HepG2 (cell line): ENCODE data around the gene RBPJ. TPM values are rescaled to one million over a fixed set of nuclear protein-coding genes. Genes with fewer than 3 reads are reported as not detected.

Source experiments
- DZIP1 ChIP-seq: sonication (generic); formaldehyde crosslinking; IDR thresholded peaks from 2 replicates; pipeline ENCODE4 v1.5.0; 2020; ENCODE audit warnings: mild to moderate bottlenecking, missing genetic modification reagents
- E2F1 ChIP-seq: sonication (generic); formaldehyde crosslinking; IDR thresholded peaks from 2 replicates; pipeline ENCODE4 v1.5.0; 2020; ENCODE audit warnings: missing genetic modification reagents
- HNF1B ChIP-seq: sonication (generic); formaldehyde crosslinking; IDR thresholded peaks from 2 replicates; pipeline ENCODE4 v1.5.1; 2020; ENCODE audit warnings: mild to moderate bottlenecking, moderate library complexity, missing genetic modification reagents
- HOXA5 ChIP-seq: sonication (generic); formaldehyde crosslinking; IDR thresholded peaks from 2 replicates; pipeline ENCODE4 v1.4.0; 2020; ENCODE audit warnings: missing genetic modification reagents
- KLF13 ChIP-seq: sonication (generic); formaldehyde crosslinking; IDR thresholded peaks from 2 replicates; pipeline ENCODE4 v1.4.0; 2020; ENCODE audit warnings: mild to moderate bottlenecking, missing genetic modification reagents
- NR2F1 ChIP-seq, 2 experiments: fragments of 450-650 bp in 1 of 2; formaldehyde crosslinking in 1 of 2; IDR thresholded peaks; 2 replicates each; pipeline versions ENCODE4 v1.5.0 to v1.6.1; 2016 to 2020; ENCODE audit warnings: mild to moderate bottlenecking in 1 of 2, missing compliant biosample characterization in 1 of 2, missing genetic modification reagents in 1 of 2, moderate library complexity in 1 of 2
- PHF5A ChIP-seq: IDR thresholded peaks from one replicate; pipeline ENCODE4 v1.6.1; 2018; ENCODE audit warnings: low read depth, missing genetic modification reagents; ENCODE audit not compliant: unreplicated experiment
- RFX1 ChIP-seq: fragments of 450-650 bp; IDR thresholded peaks from 2 replicates; pipeline ENCODE4 v1.6.1; 2017
- SAP130 ChIP-seq: IDR thresholded peaks from 2 replicates; pipeline ENCODE4 v1.6.1; 2016; ENCODE audit warnings: low read depth
- SOX13 ChIP-seq, 3 experiments: fragments of 450-650 bp in 1 of 3; sonication (generic) in 1 of 3; formaldehyde crosslinking in 1 of 3; IDR thresholded peaks in 2 of 3; conservative IDR thresholded peaks in 1 of 3; 2 replicates each; pipeline versions ENCODE4 v1.5.0 to v1.6.1; 2016 to 2020; ENCODE audit warnings: antibody characterized with exemption in 1 of 3, mild to moderate bottlenecking in 1 of 3, missing compliant biosample characterization in 1 of 3, missing genetic modification reagents in 1 of 3, moderate library complexity in 1 of 3
- SOX6 ChIP-seq, 2 experiments: fragments of 450-650 bp in 1 of 2; sonication (generic) in 1 of 2; formaldehyde crosslinking in 1 of 2; IDR thresholded peaks; 2 replicates each; pipeline versions ENCODE4 v1.4.0 to v1.6.1; 2017 to 2020; ENCODE audit warnings: antibody characterized with exemption in 1 of 2, mild to moderate bottlenecking in 1 of 2, missing genetic modification reagents in 1 of 2
- SP1 ChIP-seq, 2 experiments: fragments of 450-650 bp in 1 of 2; sonication (generic) in 1 of 2; formaldehyde crosslinking in 1 of 2; IDR thresholded peaks; 2 replicates each; pipeline versions ENCODE4 v1.4.0 to v1.6.1; 2016 to 2020; ENCODE audit warnings: missing genetic modification reagents in 1 of 2
- ZBTB44 ChIP-seq: sonication (generic); formaldehyde crosslinking; IDR thresholded peaks from 2 replicates; pipeline ENCODE4 v1.4.0; 2020; ENCODE audit warnings: missing genetic modification reagents
- ZNF333 ChIP-seq: sonication (generic); formaldehyde crosslinking; IDR thresholded peaks from 2 replicates; pipeline ENCODE4 v1.4.0; 2020; ENCODE audit warnings: mild to moderate bottlenecking, missing genetic modification reagents, borderline replicate concordance
- ZNF34 ChIP-seq: sonication (generic); formaldehyde crosslinking; IDR thresholded peaks from 2 replicates; pipeline ENCODE4 v1.4.0; 2020; ENCODE audit warnings: mild to moderate bottlenecking, missing genetic modification reagents, borderline replicate concordance
- ZNF354B ChIP-seq: sonication (generic); formaldehyde crosslinking; IDR thresholded peaks from 2 replicates; pipeline ENCODE4 v1.8.0; 2022; ENCODE audit warnings: mild to moderate bottlenecking, missing genetic modification reagents
- ZNF382 ChIP-seq: sonication (generic); formaldehyde crosslinking; IDR thresholded peaks from 2 replicates; pipeline ENCODE4 v1.5.0; 2020; ENCODE audit warnings: missing genetic modification reagents, mild to moderate bottlenecking, borderline replicate concordance
- ZNF546 ChIP-seq: sonication (generic); formaldehyde crosslinking; conservative IDR thresholded peaks from 2 replicates; pipeline ENCODE4 v1.8.1; 2023; ENCODE audit warnings: mild to moderate bottlenecking, missing genetic modification reagents
- ZNF564 ChIP-seq: sonication (generic); formaldehyde crosslinking; IDR thresholded peaks from 2 replicates; pipeline ENCODE4 v1.8.1; 2023; ENCODE audit warnings: mild to moderate bottlenecking, missing genetic modification reagents
- ZNF567 ChIP-seq: sonication (generic); formaldehyde crosslinking; IDR thresholded peaks from 2 replicates; pipeline ENCODE4 v1.8.1; 2023; ENCODE audit warnings: mild to moderate bottlenecking, missing genetic modification reagents, borderline replicate concordance
- ZNF703 ChIP-seq: sonication (generic); formaldehyde crosslinking; IDR thresholded peaks from 2 replicates; pipeline ENCODE4 v1.5.1; 2020; ENCODE audit warnings: missing genetic modification reagents, mild to moderate bottlenecking, moderate library complexity, borderline replicate concordance
- ZNF777 ChIP-seq: sonication (generic); formaldehyde crosslinking; IDR thresholded peaks from 2 replicates; pipeline ENCODE4 v1.4.0; 2020; ENCODE audit warnings: missing genetic modification reagents
- ZSCAN21 ChIP-seq: sonication (generic); formaldehyde crosslinking; IDR thresholded peaks from 2 replicates; pipeline ENCODE4 v1.8.0; 2022; ENCODE audit warnings: mild to moderate bottlenecking, missing genetic modification reagents, moderate library complexity, borderline replicate concordance
- polyA plus RNA-seq, 8 experiments: library from polyadenylated mRNA; depleted of rRNA in 3 of 8; stranded (reverse) in 7 of 8; unstranded in 1 of 8; fragments of >200 nt; fragmentation: Illumina TruSeq in 4 of 8; extraction: Trizol in 4 of 8; gene quantifications; 2 replicates each; pipeline versions ENCODE4 v1.2.1 to v1.2.3, GENCODE V29; 2011 to 2016; ENCODE audit warnings: low read depth in 4 of 8, missing spikeins in 1 of 8, mixed read lengths in 1 of 8; ENCODE audit not compliant: insufficient read depth in 1 of 8
- total RNA-seq, 5 experiments: library from RNA; depleted of rRNA; stranded (reverse); fragments of >200 nt; fragmentation: Illumina TruSeq; extraction: Trizol; gene quantifications; 2 replicates each; pipeline ENCODE4 v1.2.3, GENCODE V29; 2016; ENCODE audit warnings: low read depth in 1 of 5

The RBPJ gene
- total and polyA plus RNA-seq, 2 of the 13 experiments (the other 11 are each of a cell fraction or from before 2014, with no cell fraction given) = 25.9 to 33.2 TPM

GRCh38 chr4:26319467-26319948 lies 1.3 kb upstream of the RBPJ start (continued):
- TF ChIP-seq HNF1B (CRISPR knock-in tag) (peak; percentile 36; the same call in 1 of the 2 replicates), E2F1 (CRISPR knock-in tag) (no peak), DZIP1 (no peak), ZNF34 (CRISPR knock-in tag) (0 out of 2 replicates have a peak, but pooled peaks have one; percentile 64), ZSCAN21 (CRISPR knock-in tag) (peak; percentile 77; the same call in 1 of the 2 replicates), ZNF564 (CRISPR knock-in tag) (no peak), ZNF354B (CRISPR knock-in tag) (no peak), ZNF567 (CRISPR knock-in tag) (no peak), HOXA5 (CRISPR knock-in tag) (no peak), ZNF333 (CRISPR knock-in tag) (no peak), ZNF546 (CRISPR knock-in tag) (no peak), KLF13 (CRISPR knock-in tag) (no peak), SOX6 (IDR thresholded peaks at IDR 0.05) (no peak), SOX6 (CRISPR knock-in tag; IDR thresholded peaks at IDR 0.05) (no peak), PHF5A (CRISPR knock-in tag) (no peak), NR2F1 (CRISPR knock-in tag; IDR thresholded peaks at IDR 0.05) (no peak), SAP130 (CRISPR knock-in tag) (peak; percentile 69), SOX13 (IDR thresholded peaks at IDR 0.05) (no peak), SOX13 (CRISPR knock-in tag; conservative IDR thresholded peaks at IDR 0.05 in 1 of 2, IDR thresholded peaks at IDR 0.05 in 1 of 2) (no peak), ZNF382 (no peak), ZNF703 (no peak), RFX1 (no peak), ZNF777 (no peak), ZBTB44 (CRISPR knock-in tag) (no peak), SP1 (IDR thresholded peaks at IDR 0.05) (peak; percentile 86), SP1 (CRISPR knock-in tag; IDR thresholded peaks at IDR 0.05) (no peak)
